Karpas-422 (cell line): ENCODE measurements around the gene MARCHF4. TPM values are rescaled to one million over a fixed set of nuclear protein-coding genes. Genes with fewer than 3 reads are reported as not detected.

ENCODE experiments used
- DNase-seq: peaks from one replicate; pipeline ENCODE4 v3.0.0-alpha.2; 2015
- H2AFZ ChIP-seq: fragments of 200-600 bp; sonication (generic); 2 replicates; pipeline ENCODE4 v1.6.1; 2014; ENCODE audit warnings: antibody characterized with exemption, low read length, mixed read lengths
- H3K27ac ChIP-seq: fragments of 200-600 bp; sonication (generic); 2 replicates; pipeline ENCODE4 v1.5.1; 2014; ENCODE audit warnings: mild to moderate bottlenecking, low read length, moderate library complexity
- H3K27me3 ChIP-seq: fragments of 200-600 bp; sonication (generic); 2 replicates; pipeline ENCODE4 v1.6.1; 2014; ENCODE audit warnings: low read length, mixed read lengths
- H3K36me3 ChIP-seq: fragments of 200-600 bp; sonication (generic); 2 replicates; pipeline ENCODE4 v1.6.1; 2014; ENCODE audit warnings: low read length, mixed read lengths; ENCODE audit not compliant: insufficient read depth
- H3K4me1 ChIP-seq: fragments of 200-600 bp; sonication (generic); 2 replicates; pipeline ENCODE4 v1.6.1; 2014; ENCODE audit warnings: mild to moderate bottlenecking, low read length, mixed read lengths
- H3K4me2 ChIP-seq: fragments of 200-600 bp; sonication (generic); 2 replicates; pipeline ENCODE4 v1.6.1; 2014; ENCODE audit warnings: low read length, low read depth, mild to moderate bottlenecking; ENCODE audit not compliant: poor library complexity, severe bottlenecking
- H3K4me3 ChIP-seq: fragments of 200-600 bp; sonication (generic); 2 replicates; pipeline ENCODE4 v1.5.1; 2014; ENCODE audit warnings: mild to moderate bottlenecking, antibody characterized with exemption, low read length, mixed read lengths
- H3K79me2 ChIP-seq: fragments of 200-600 bp; sonication (generic); 2 replicates; pipeline ENCODE4 v1.6.1; 2014; ENCODE audit warnings: mild to moderate bottlenecking, low read length, mixed read lengths
- H3K9ac ChIP-seq: fragments of 200-600 bp; sonication (generic); 2 replicates; pipeline ENCODE4 v1.6.0; 2014; ENCODE audit warnings: low read length
- H3K9me2 ChIP-seq: fragments of 200-600 bp; sonication (generic), shearing (Covaris generic); replicated peaks from 2 replicates; pipeline ENCODE4 v1.6.0; 2014; ENCODE audit warnings: mild to moderate bottlenecking, low read length, moderate library complexity; ENCODE audit not compliant: insufficient read depth
- H3K9me3 ChIP-seq: fragments of 300-700, 200-600 bp; sonication (generic); 2 replicates; pipeline ENCODE4 v1.6.1; 2014; ENCODE audit warnings: low read length, mixed read lengths
- H4K20me1 ChIP-seq: fragments of 200-600 bp; sonication (generic); 2 replicates; pipeline ENCODE4 v1.6.1; 2014; ENCODE audit warnings: mild to moderate bottlenecking, antibody characterized with exemption, low read length, low read depth; ENCODE audit not compliant: insufficient read depth
- total RNA-seq: library from RNA; depleted of rRNA; stranded (reverse); fragments of >200 nt; shearing (Covaris generic); gene quantifications from 2 replicates; pipeline ENCODE4 v1.2.3, GENCODE V29; 2014; ENCODE audit warnings: low replicate concordance

The MARCHF4 gene
- total RNA-seq, 1 experiment from 2014 or later = not detected

- Histone ChIP-seq H3K9me2 (no peaks in the 10 kb centered on the region), H3K4me2 (no peak overlapping the region), H3K36me3 (no peaks in the 10 kb centered on the region), H4K20me1 (no peaks in the 10 kb centered on the region), H2AFZ (no peak overlapping the region), H3K27me3 (no peaks in the 10 kb centered on the region), H3K9me3 (no peaks in the 10 kb centered on the region), H3K9ac (no peak overlapping the region), H3K27ac (no peak overlapping the region), H3K79me2 (no peaks in the 10 kb centered on the region), H3K4me3 (no peak overlapping the region), H3K4me1 (no peaks in the 10 kb centered on the region)
- DNase-seq = no peak
Observed at GRCh38 chr2:216366777-216367471, 5.4 kb downstream of the MARCHF4 start.

DNA sequence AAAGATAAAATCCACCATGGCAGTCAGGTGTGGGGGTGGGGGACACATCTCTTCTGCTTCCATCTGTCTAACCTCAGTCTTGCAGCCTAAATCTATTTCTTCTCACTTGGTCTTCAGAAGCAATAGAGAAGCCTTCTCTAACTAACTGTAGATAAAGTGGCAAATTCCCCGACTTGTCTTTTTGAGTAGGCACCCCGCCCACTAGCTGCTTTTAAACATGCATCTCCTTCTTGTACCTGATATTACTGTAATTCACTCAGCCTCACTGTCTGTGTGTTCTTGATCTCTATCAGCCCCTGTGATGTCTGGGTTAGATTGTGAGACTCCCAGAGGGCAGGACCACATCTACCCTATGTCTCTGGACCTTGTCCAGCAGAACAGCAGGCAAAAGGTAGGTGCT lies 6.8 kb downstream of the MARCHF4 start:
- no peaks in the 10 kb centered on the region for H3K9me2 ChIP-seq
- no peaks in the 10 kb centered on the region for H3K9me3 ChIP-seq
- H3K27ac ChIP-seq = no peak overlapping the region
- H3K79me2 ChIP-seq = no peaks in the 10 kb centered on the region
- H3K36me3 ChIP-seq = no peaks in the 10 kb centered on the region
- no peaks in the 10 kb centered on the region for H4K20me1 ChIP-seq
- H2AFZ ChIP-seq = no peak overlapping the region
- H3K27me3 ChIP-seq = no peaks in the 10 kb centered on the region
- no peaks in the 10 kb centered on the region for H3K4me1 ChIP-seq
- no peak overlapping the region for H3K9ac ChIP-seq
- no peak for DNase-seq
- no peak overlapping the region for H3K4me3 ChIP-seq
- no peak overlapping the region for H3K4me2 ChIP-seq

GRCh38 chr2:216363221-216363620 lies 9.1 kb downstream of the MARCHF4 start:
- H3K4me2 ChIP-seq = no peak overlapping the region
- H2AFZ ChIP-seq = no peak overlapping the region
- no peak for DNase-seq
- H3K4me3 ChIP-seq = no peak overlapping the region
- no peaks in the 10 kb centered on the region for H3K36me3 ChIP-seq
- H3K9ac ChIP-seq = no peak overlapping the region
- H3K9me3 ChIP-seq = no peaks in the 10 kb centered on the region
- H3K9me2 ChIP-seq = no peaks in the 10 kb centered on the region
- H3K79me2 ChIP-seq = no peaks in the 10 kb centered on the region
- no peak overlapping the region for H3K27ac ChIP-seq
- no peaks in the 10 kb centered on the region for H4K20me1 ChIP-seq
- H3K4me1 ChIP-seq = no peaks in the 10 kb centered on the region
- H3K27me3 ChIP-seq = peaks cover 4% of the 10 kb centered on the region; the same call in 1 of the 2 replicates

GRCh38 chr2:216362730-216363129 lies 9.6 kb downstream of the MARCHF4 start:
- no peak overlapping the region for H3K27ac ChIP-seq

DNA sequence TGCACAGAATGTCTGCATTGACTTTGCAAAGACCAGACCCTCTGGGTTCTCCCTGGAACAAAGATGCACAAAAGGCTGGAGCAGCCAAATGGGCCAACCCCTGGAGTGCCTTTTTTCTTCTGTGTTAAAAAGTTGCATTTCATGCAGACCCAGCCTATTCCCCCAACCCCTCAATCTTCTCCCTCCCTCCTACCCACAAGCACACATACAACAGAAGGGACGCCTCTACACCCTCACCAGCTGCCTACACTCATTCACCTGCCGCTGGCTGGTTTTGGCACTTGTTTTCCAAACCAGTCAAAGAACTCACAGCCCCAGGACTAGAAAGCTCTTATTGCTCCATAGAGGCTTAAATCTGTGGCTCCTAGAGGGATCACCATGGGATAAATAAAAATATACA lies 16.6 kb downstream of the MARCHF4 start:
- H3K9me3 ChIP-seq = no peaks in the 10 kb centered on the region
- H2AFZ ChIP-seq = no peak overlapping the region
- H3K9me2 ChIP-seq = no peaks in the 10 kb centered on the region
- H3K27me3 ChIP-seq = peaks cover 4% of the 10 kb centered on the region; the same call in 1 of the 2 replicates
- no peaks in the 10 kb centered on the region for H3K36me3 ChIP-seq
- H3K4me1 ChIP-seq = no peaks in the 10 kb centered on the region
- no peaks in the 10 kb centered on the region for H4K20me1 ChIP-seq
- no peak overlapping the region for H3K9ac ChIP-seq
- no peak overlapping the region for H3K27ac ChIP-seq
- no peak overlapping the region for H3K4me2 ChIP-seq
- H3K4me3 ChIP-seq = no peak overlapping the region
- H3K79me2 ChIP-seq = no peaks in the 10 kb centered on the region
- DNase-seq = no peak

More at GRCh38 chr2:216362730-216363129, 9.6 kb downstream of the MARCHF4 start:
- no peaks in the 10 kb centered on the region for H3K79me2 ChIP-seq
- DNase-seq = no peak
- no peaks in the 10 kb centered on the region for H3K36me3 ChIP-seq
- peaks cover 4% of the 10 kb centered on the region; the same call in 1 of the 2 replicates for H3K27me3 ChIP-seq
- H2AFZ ChIP-seq = no peak overlapping the region
- H3K9me3 ChIP-seq = no peaks in the 10 kb centered on the region
- H3K4me3 ChIP-seq = no peak overlapping the region
- H4K20me1 ChIP-seq = no peaks in the 10 kb centered on the region
- H3K9me2 ChIP-seq = no peaks in the 10 kb centered on the region
- no peak overlapping the region for H3K9ac ChIP-seq
- H3K4me1 ChIP-seq = no peaks in the 10 kb centered on the region
- H3K4me2 ChIP-seq = no peak overlapping the region

- H3K9me2 ChIP-seq = no peaks in the 10 kb centered on the region
- peaks cover 4% of the 10 kb centered on the region; the same call in 1 of the 2 replicates for H3K27me3 ChIP-seq
- H3K36me3 ChIP-seq = no peaks in the 10 kb centered on the region
- no peaks in the 10 kb centered on the region for H3K79me2 ChIP-seq
- no peak overlapping the region for H3K9ac ChIP-seq
- no peak overlapping the region for H2AFZ ChIP-seq
- no peaks in the 10 kb centered on the region for H3K4me1 ChIP-seq
- no peak overlapping the region for H3K27ac ChIP-seq
- H3K4me2 ChIP-seq = no peak overlapping the region
- no peak overlapping the region for H3K4me3 ChIP-seq
- no peaks in the 10 kb centered on the region for H4K20me1 ChIP-seq
- no peaks in the 10 kb centered on the region for H3K9me3 ChIP-seq
- DNase-seq = no peak
Observed at GRCh38 chr2:216354306-216354705, 18.0 kb downstream of the MARCHF4 start.

- Histone ChIP-seq H3K27me3 (no peaks in the 10 kb centered on the region), H3K79me2 (no peaks in the 10 kb centered on the region), H2AFZ (no peak overlapping the region), H3K9ac (no peak overlapping the region), H3K9me2 (no peaks in the 10 kb centered on the region), H3K4me3 (no peak overlapping the region), H4K20me1 (no peaks in the 10 kb centered on the region), H3K4me2 (no peak overlapping the region), H3K36me3 (no peaks in the 10 kb centered on the region), H3K27ac (no peak overlapping the region), H3K9me3 (no peaks in the 10 kb centered on the region), H3K4me1 (no peaks in the 10 kb centered on the region)
- no peak for DNase-seq
Observed at GRCh38 chr2:216352653-216353270, 19.5 kb downstream of the MARCHF4 start.

DNA sequence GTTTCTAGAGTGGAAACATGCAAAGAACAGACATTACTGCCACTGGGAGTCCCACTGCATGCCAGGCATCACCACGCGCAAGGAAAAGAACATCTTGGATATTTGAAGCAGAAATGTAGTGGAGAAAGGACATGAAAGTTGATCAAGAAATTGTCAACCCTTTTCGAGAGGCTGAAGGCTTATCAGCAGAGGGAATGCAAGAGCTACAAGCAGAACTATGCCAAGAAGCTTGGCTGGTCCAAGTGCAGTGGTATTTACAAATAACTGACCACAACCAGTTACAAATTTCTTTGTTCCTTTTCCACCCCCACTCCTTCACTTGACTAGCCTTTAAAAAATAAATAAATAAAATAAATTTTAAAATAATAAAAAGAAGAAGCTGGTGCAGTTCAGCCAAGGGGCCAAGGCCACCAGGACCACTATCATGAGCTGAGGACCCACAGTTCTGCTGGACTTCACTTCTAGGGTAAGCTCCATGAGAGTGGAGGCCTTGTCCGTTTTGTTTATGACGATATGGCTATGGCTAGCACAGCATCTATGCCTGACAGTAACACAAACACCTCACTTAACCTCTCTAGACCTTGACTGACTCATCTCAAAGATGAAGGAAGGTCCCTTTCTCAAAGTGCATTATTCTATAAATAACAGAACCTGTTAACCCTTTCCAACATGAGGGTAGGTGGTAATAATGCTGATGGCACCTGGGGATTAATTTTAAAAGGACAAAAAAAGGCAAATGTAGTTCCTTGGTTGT lies 20.9 kb downstream of the MARCHF4 start:
- no peak for DNase-seq
- no peak overlapping the region for H3K4me3 ChIP-seq
- no peaks in the 10 kb centered on the region for H3K27me3 ChIP-seq
- no peak overlapping the region for H3K27ac ChIP-seq
- H3K9me3 ChIP-seq = no peaks in the 10 kb centered on the region
- no peaks in the 10 kb centered on the region for H4K20me1 ChIP-seq
- no peaks in the 10 kb centered on the region for H3K4me1 ChIP-seq
- no peaks in the 10 kb centered on the region for H3K79me2 ChIP-seq
- H3K9me2 ChIP-seq = no peaks in the 10 kb centered on the region
- H3K4me2 ChIP-seq = no peak overlapping the region
- no peaks in the 10 kb centered on the region for H3K36me3 ChIP-seq
- H2AFZ ChIP-seq = no peak overlapping the region
- H3K9ac ChIP-seq = no peak overlapping the region
